GM21381 (cell line): ENCODE measurements around the gene RIPK1.
"Not testable (repeated sequence)": the region's sequence is repeated elsewhere in the genome, so short reads cannot be mapped to it uniquely, and the experiment has no call there.

ENCODE experiments used
- ATAC-seq: cut with Tn5 transposase; IDR thresholded peaks from one replicate; pipeline ENCODE4 v1.9.1; 2021; ENCODE audit warnings: mild to moderate bottlenecking, moderate library complexity; ENCODE audit not compliant: unreplicated experiment

The RIPK1 gene

GRCh38 chr6:3068329-3069214, at the start of gene RIPK1:
Gene RIPK1, plus strand, starts transcription at chr6:3068494. Its CDS starts 8,330 bp downstream, at chr6:3076824.
- ATAC-seq, result peak; percentile 86

GRCh38 chr6:3019065-3019464, 49.2 kb upstream of the RIPK1 start:
- no peak for ATAC-seq

- no peak for ATAC-seq
Measured at GRCh38 chr6:3019749-3020320, 48.5 kb upstream of the RIPK1 start.

GRCh38 chr6:3020976-3021598, 47.2 kb upstream of the RIPK1 start:
- not testable (repeated sequence) for ATAC-seq

- no peak for ATAC-seq
Measured at GRCh38 chr6:3022765-3023662, 45.3 kb upstream of the RIPK1 start.

- ATAC-seq, result peak; percentile 76
Measured at GRCh38 chr6:3023663-3024483, 44.4 kb upstream of the RIPK1 start.

GRCh38 chr6:3026791-3027626, 41.3 kb upstream of the RIPK1 start:
- peak; percentile 62 for ATAC-seq

GRCh38 chr6:3028156-3028555, 40.1 kb upstream of the RIPK1 start:
- ATAC-seq, result not testable (repeated sequence)

GRCh38 chr6:3031857-3032640, 36.2 kb upstream of the RIPK1 start:
- no peak for ATAC-seq

GRCh38 chr6:3032986-3033385, 35.3 kb upstream of the RIPK1 start:
- ATAC-seq, result no peak

- ATAC-seq, result no peak
Measured at GRCh38 chr6:3033652-3034051, 34.6 kb upstream of the RIPK1 start.

GRCh38 chr6:3035397-3035796, 32.9 kb upstream of the RIPK1 start:
- ATAC-seq, result no peak

GRCh38 chr6:3036861-3037637, 31.2 kb upstream of the RIPK1 start:
- no peak for ATAC-seq

GRCh38 chr6:3037638-3038365, 30.5 kb upstream of the RIPK1 start:
- ATAC-seq, result no peak

GRCh38 chr6:3039384-3039783, 28.9 kb upstream of the RIPK1 start:
- no peak for ATAC-seq

- no peak for ATAC-seq
Measured at GRCh38 chr6:3041147-3041546, 27.1 kb upstream of the RIPK1 start.

- no peak for ATAC-seq
Measured at GRCh38 chr6:3041606-3042005, 26.7 kb upstream of the RIPK1 start.
